ENCODE results near the gene TTC39C.

GRCh38 chr18:24026457-24026856 is 11.9 kb downstream of the TTC39C start:
- TF ChIP-seq CTCF (conservative IDR thresholded peaks at IDR 0.05; ENCODE audit: low read length) (no peak), EZH2phosphoT487 (IDR thresholded peaks at IDR 0.05; ENCODE audit: borderline replicate concordance, low read depth, low read length) (no peak)
